ENCODE data around the gene ANXA9. TPM values are rescaled to one million over a fixed set of nuclear protein-coding genes. Genes with fewer than 3 reads are reported as not detected.

Gene ANXA9
- total and polyA plus RNA-seq, 2 donors (not counting 1 experiment from before 2014, with no cell fraction given) = 0.07 to 0.62 TPM

GRCh38 chr1:150974580-150975478 lies 7.3 kb upstream of the ANXA9 start, which contains the start of gene CERS2:
CERS2 (minus strand) TSS chr1:150974835; CDS start chr1:150969090, 5,745 bp downstream.
- POLR2A ChIA-PET = interaction anchor here (0.6 to 1.3 kb wide), 6 partner anchors 11 to 611 kb away, joined by 3 to 5 read pairs (median 4); partner anchors contain the start of genes MINDY1 and RPRD2
- H3K79me2 ChIP-seq (ENCODE audit: control insufficient read depth, insufficient read depth, low read length) = peaks cover 47% of the 10 kb centered on the region
- H3K4me3 Mint-ChIP-seq = peak within 1 kb of the TSS; percentile 88
- H3K9me3 ChIP-seq (ENCODE audit: control extremely low read depth in 1 of 3, control insufficient read depth in 2 of 3, insufficient read depth in 1 of 3, low read length in 2 of 3) = no peaks in the 10 kb centered on the region
- peaks cover 34% of the 10 kb centered on the region for H4K20me1 ChIP-seq (ENCODE audit: control insufficient read depth, insufficient read depth, low read length, poor library complexity, severe bottlenecking)
- no peaks in the 10 kb centered on the region for H3K27me3 Mint-ChIP-seq
- H3K4me3 ChIP-seq (ENCODE audit: control extremely low read depth in 1 of 5, extremely low read depth in 1 of 5, insufficient read depth in 1 of 5, low read depth in 2 of 5, low read length in 4 of 5) = peak within 1 kb of the TSS; percentile 58 to 87 (median 82)
- intact Hi-C loops (cut with micrococcal nuclease) = loop anchor here (5.0 kb wide), 2 partner anchors 82 to 513 kb away; partner anchors contain the start of gene CDC42SE1
- H3K27me3 ChIP-seq (replicated peaks in 1 of 4; ENCODE audit: control extremely low read depth in 1 of 4, control insufficient read depth in 3 of 4, insufficient read depth in 4 of 4, low read length in 3 of 4) = no peaks in the 10 kb centered on the region
- peak; percentile 54 for ATAC-seq (ENCODE audit: low read depth)
- peak within 1 kb of the TSS; percentile 96 for H3K4me2 ChIP-seq (replicated peaks; ENCODE audit: low read depth, low read length, poor library complexity, severe bottlenecking)
- peak within 1 kb of the TSS; percentile 89 for H3K9ac ChIP-seq (ENCODE audit: low read length)
- peaks cover 46 to 66% of the 10 kb centered on the region in 2 donors for H3K4me1 ChIP-seq (ENCODE audit: control insufficient read depth in 2 of 2, insufficient read depth in 2 of 2, low read length in 2 of 2)
- no peaks in the 10 kb centered on the region for H3K36me3 ChIP-seq (replicated peaks in 1 of 2; ENCODE audit: control extremely low read depth in 1 of 2, control insufficient read depth in 1 of 2, extremely low read depth in 1 of 2, insufficient read depth in 2 of 2, low read length in 1 of 2)
- peaks cover 64% of the 10 kb centered on the region for H3K4me1 Mint-ChIP-seq
- H3K27ac ChIP-seq (ENCODE audit: low read length in 2 of 2) = peak within 1 kb of the TSS; percentile 65 to 82
- WGBS (ENCODE audit: insufficient coverage) = 5% methylated on average over 77 of the region's 106 CpGs
- peak within 1 kb of the TSS; percentile 88 for H2AFZ ChIP-seq (ENCODE audit: insufficient read depth, low read depth, low read length, poor library complexity, severe bottlenecking)
- DNase-seq = peak; percentile 89
- H3K9me3 Mint-ChIP-seq (ENCODE audit: insufficient read depth) = no peaks in the 10 kb centered on the region
- H3K27ac Mint-ChIP-seq = peak within 1 kb of the TSS; percentile 88
- CTCF ChIA-PET = interaction anchor here (0.9 to 1.8 kb wide), 4 partner anchors 32 to 156 kb away, joined by 3 to 4 read pairs (median 4); partner anchors contain the start of gene MINDY1
- TF ChIP-seq EZH2 (IDR thresholded peaks at IDR 0.05; ENCODE audit: borderline replicate concordance, insufficient read depth, low read depth, low read length, poor library complexity, severe bottlenecking) (no peak), CTCF (IDR thresholded peaks at IDR 0.05) (no peak)

Measured in B cell (primary cell).